Measurements from ENCODE around the gene MYL3. TPM values are rescaled to one million over a fixed set of nuclear protein-coding genes. Genes with fewer than 3 reads are reported as not detected.

MYL3 gene
- total RNA-seq, 2 donors from 2014 or later = 208 to 223 TPM

DNA sequence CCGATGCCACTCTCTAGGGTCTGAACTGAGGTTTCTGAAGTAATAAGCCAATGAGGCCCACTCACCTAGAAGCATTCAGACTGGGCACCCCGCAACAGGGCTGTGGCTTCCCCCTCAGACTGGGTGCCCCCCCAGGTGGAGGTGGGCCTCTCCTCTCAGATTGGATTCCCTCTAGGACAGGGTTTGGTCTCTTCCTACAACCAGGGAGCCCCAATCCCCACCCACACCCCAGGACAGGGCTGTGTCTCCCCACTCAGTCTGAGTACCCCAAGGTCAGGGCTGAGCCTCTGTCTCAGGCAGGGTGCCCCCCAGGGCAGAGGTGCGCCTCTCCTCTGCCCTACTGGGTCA, 41.9 kb upstream of the MYL3 start:
- H3K4me3 ChIP-seq = no peak overlapping the region
- H3K9me3 ChIP-seq = no peaks in the 10 kb centered on the region
- no peaks in the 10 kb centered on the region for H3K36me3 ChIP-seq
- H3K4me1 ChIP-seq = peaks cover 0 to 24% of the 10 kb centered on the region in 2 donors
- no peaks in the 10 kb centered on the region for H3K27me3 ChIP-seq
- no peak for TF ChIP-seq CTCF (IDR thresholded peaks at IDR 0.05)
- no peak overlapping the region for H3K27ac ChIP-seq
- no peak for DNase-seq (ENCODE audit: low spot score)

GRCh38 chr3:46904303-46905212, 41.3 kb upstream of the MYL3 start:
- Histone ChIP-seq H3K27me3 (no peaks in the 10 kb centered on the region), H3K4me3 (no peak overlapping the region), H3K36me3 (no peaks in the 10 kb centered on the region), H3K27ac (no peak overlapping the region), H3K9me3 (no peaks in the 10 kb centered on the region), H3K4me1 (peaks cover 0 to 25% of the 10 kb centered on the region in 2 donors)
- no peak for DNase-seq (ENCODE audit: low spot score)
- TF ChIP-seq CTCF (IDR thresholded peaks at IDR 0.05) = no peak

DNA sequence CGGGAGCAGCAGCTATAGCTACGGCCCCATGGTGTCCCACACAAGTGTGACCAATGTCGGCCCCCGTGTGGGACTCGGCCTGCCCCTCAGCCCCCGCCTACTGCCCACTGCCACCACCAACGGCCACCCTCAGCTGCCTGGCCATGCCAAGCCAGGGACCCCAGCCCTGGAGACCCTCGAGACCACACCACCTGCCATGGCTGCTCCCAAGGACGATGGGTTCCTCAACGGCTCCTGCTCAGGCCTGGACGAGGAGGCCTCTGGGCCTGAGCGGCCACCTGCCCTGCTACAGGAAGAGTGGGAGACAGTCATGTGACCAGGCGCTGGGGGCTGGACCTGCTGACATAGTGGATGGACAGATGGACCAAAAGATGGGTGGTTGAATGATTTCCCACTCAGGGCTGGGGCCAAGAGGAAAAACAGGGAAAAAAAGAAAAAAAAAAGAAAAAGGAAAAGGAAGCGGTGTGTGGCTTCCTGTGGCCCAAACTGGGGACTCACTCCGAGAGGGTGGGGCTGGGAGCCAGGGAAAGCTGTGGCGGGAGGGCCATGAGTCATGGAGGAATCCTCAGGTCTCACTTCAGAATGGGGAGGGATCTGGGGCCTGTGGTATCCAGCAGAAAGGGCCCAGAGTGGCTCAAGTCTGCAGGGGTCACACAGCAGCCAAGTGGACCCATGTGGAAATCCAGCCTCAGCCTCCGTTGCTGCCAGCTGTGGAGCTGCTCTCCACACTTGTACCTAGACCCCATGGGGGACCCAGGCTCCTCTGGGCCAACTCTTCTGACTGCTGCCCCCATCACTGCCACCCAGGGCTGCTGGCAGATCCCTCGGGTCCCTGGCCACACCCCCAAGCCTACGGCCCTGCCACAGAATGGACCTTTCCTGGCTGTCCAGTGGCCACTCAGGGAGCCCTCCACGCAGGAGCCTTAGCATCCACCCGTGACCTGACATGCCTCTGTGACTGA, 40.4 kb upstream of the MYL3 start:
- no peak overlapping the region for H3K4me3 ChIP-seq
- TF ChIP-seq CTCF (IDR thresholded peaks at IDR 0.05) = no peak
- H3K36me3 ChIP-seq = no peaks in the 10 kb centered on the region
- no peaks in the 10 kb centered on the region for H3K9me3 ChIP-seq
- DNase-seq (ENCODE audit: low spot score) = no peak
- H3K4me1 ChIP-seq = peaks cover 0 to 24% of the 10 kb centered on the region in 2 donors
- H3K27me3 ChIP-seq = no peaks in the 10 kb centered on the region
- H3K27ac ChIP-seq = no peak overlapping the region

- no peak for TF ChIP-seq CTCF (IDR thresholded peaks at IDR 0.05)
- H3K27me3 ChIP-seq = no peaks in the 10 kb centered on the region
- no peaks in the 10 kb centered on the region for H3K36me3 ChIP-seq
- no peak overlapping the region for H3K27ac ChIP-seq
- H3K4me3 ChIP-seq = no peak overlapping the region
- peaks cover 0 to 23% of the 10 kb centered on the region in 2 donors for H3K4me1 ChIP-seq
- no peak for DNase-seq (ENCODE audit: low spot score)
- H3K9me3 ChIP-seq = no peaks in the 10 kb centered on the region
Measured at GRCh38 chr3:46902188-46902631, 39.0 kb upstream of the MYL3 start.

GRCh38 chr3:46901591-46902187, 38.4 kb upstream of the MYL3 start:
- H3K27ac ChIP-seq = no peak overlapping the region
- no peaks in the 10 kb centered on the region for H3K36me3 ChIP-seq
- no peak for DNase-seq (ENCODE audit: low spot score)
- H3K4me1 ChIP-seq = peaks cover 0 to 23% of the 10 kb centered on the region in 2 donors
- no peaks in the 10 kb centered on the region for H3K27me3 ChIP-seq
- no peak for TF ChIP-seq CTCF (IDR thresholded peaks at IDR 0.05)
- no peak overlapping the region for H3K4me3 ChIP-seq
- H3K9me3 ChIP-seq = no peaks in the 10 kb centered on the region

Measured in right atrium auricular region (tissue), 2 donors.